K562 (cell line): ENCODE measurements around the gene ATP13A5.

ENCODE experiments used
- CEBPB ChIP-seq: fragments of 450-650 bp; IDR thresholded peaks from 2 replicates; pipeline ENCODE4 v1.6.1; 2016; ENCODE audit warnings: missing genetic modification characterization, missing compliant biosample characterization
- ETV6 ChIP-seq, 3 experiments: fragments of 150-350 bp in 1 of 3; sonication (generic) in 1 of 3; formaldehyde crosslinking in 1 of 3; IDR thresholded peaks; 2 replicates each; pipeline versions ENCODE4 v1.6.1 to v1.8.0; 2014 to 2022; ENCODE audit warnings: borderline replicate concordance in 2 of 3, low read depth in 2 of 3, antibody characterized with exemption in 1 of 3, low read length in 1 of 3, mild to moderate bottlenecking in 1 of 3, missing genetic modification reagents in 1 of 3
- HDAC8 ChIP-seq: fragments of 450-650 bp; IDR thresholded peaks from 2 replicates; pipeline ENCODE4 v1.6.1; 2016; ENCODE audit warnings: mild to moderate bottlenecking, missing genetic modification characterization, moderate library complexity, missing compliant biosample characterization
- MYC ChIP-seq, 2 experiments: fragments of 250-450 bp in 1 of 2; sonication (Bioruptor Pico) in 1 of 2; IDR thresholded peaks; 2 replicates each; pipeline versions ENCODE4 v1.5.1 to v1.6.1; 2012 to 2021; ENCODE audit warnings: low read depth in 2 of 2, borderline replicate concordance in 1 of 2, improper control_type of control experiment in 1 of 2, low read length in 1 of 2, mild to moderate bottlenecking in 1 of 2, moderate library complexity in 1 of 2
- POLR2AphosphoS5 ChIP-seq: IDR thresholded peaks from 2 replicates; pipeline ENCODE4 v1.6.1; 2011; ENCODE audit warnings: mild to moderate bottlenecking, low read depth, low read length, moderate library complexity; ENCODE audit not compliant: control insufficient read depth, insufficient read depth
- RCOR1 ChIP-seq, 2 experiments: IDR thresholded peaks; 2 replicates each; pipeline ENCODE4 v1.6.1; 2012; ENCODE audit warnings: low read depth in 2 of 2, low read length in 2 of 2, borderline replicate concordance in 1 of 2, improper control_type of control experiment in 1 of 2
- TAF1 ChIP-seq: IDR thresholded peaks from 2 replicates; pipeline ENCODE4 v1.6.1; 2011; ENCODE audit warnings: mild to moderate bottlenecking, low read length, moderate library complexity; ENCODE audit not compliant: insufficient read depth, control insufficient read depth, severe bottlenecking; ENCODE audit errors: extremely low read depth
- TF ChIP-seq, protein P1 (sequence below): conservative IDR thresholded peaks from 2 replicates; pipeline ENCODE4 v1.6.1; 2011; ENCODE audit warnings: low read depth, mild to moderate bottlenecking, low read length; ENCODE audit not compliant: control insufficient read depth
- TF ChIP-seq, protein P2 (sequence below), 3 experiments: IDR thresholded peaks in 2 of 3; conservative IDR thresholded peaks in 1 of 3; 2 replicates each; pipeline ENCODE4 v1.5.1; 2011 to 2012; ENCODE audit warnings: low read length in 3 of 3, mild to moderate bottlenecking in 3 of 3, control low read depth in 2 of 3, improper control_type of control experiment in 1 of 3, inconsistent platforms in 1 of 3, low read depth in 1 of 3, mixed read lengths in 1 of 3, moderate library complexity in 1 of 3; ENCODE audit not compliant: insufficient read depth in 2 of 3

DNA sequence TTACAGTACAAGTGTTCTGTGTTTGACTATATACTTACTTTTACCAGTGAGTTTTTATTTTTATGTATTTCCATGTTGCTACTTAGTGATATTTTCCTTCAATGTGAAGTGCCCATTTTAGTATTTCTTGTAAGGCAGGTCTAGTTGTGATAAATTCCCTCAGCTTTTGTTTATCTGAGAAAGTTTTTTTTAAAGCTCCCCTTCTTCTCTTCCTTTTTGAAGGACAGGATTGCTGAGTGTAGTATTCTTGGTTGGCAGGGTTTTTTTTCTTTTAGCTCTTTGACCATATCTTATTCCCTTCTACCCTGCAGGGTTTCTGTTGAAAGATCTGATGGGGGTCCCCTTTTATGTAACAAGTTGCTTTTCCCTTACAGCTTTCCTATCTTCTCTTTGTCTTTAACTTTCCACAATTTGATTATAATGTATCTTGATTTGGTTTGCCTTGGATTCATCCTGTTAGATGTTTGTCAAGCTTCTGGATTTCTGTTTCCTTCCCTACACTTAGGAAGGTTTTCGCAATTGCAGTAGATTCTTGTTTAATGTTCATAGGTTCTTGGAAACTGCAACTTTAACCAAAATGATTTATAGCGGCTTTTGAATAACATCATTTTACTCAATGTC lies 129.6 kb downstream of the ATP13A5 start:
- no peak for TF ChIP-seq MYC (IDR thresholded peaks at IDR 0.05; ENCODE audit: low read depth, low read length)
- TF ChIP-seq MYC (CRISPR knock-in tag; IDR thresholded peaks at IDR 0.05; ENCODE audit: borderline replicate concordance, low read depth) = no peak
- TF ChIP-seq HDAC8 (tag) = no peak
- TF ChIP-seq RCOR1 (IDR thresholded peaks at IDR 0.05; ENCODE audit: borderline replicate concordance in 1 of 2, low read depth in 2 of 2, low read length in 2 of 2) = no peak
- TF ChIP-seq TAF1 = no peak
- no peak for TF ChIP-seq ETV6 (IDR thresholded peaks at IDR 0.05; ENCODE audit: borderline replicate concordance in 1 of 2, low read depth in 2 of 2, low read length in 1 of 2)
- TF ChIP-seq ETV6 (CRISPR knock-in tag; IDR thresholded peaks at IDR 0.05; ENCODE audit: borderline replicate concordance) = no peak
- TF ChIP-seq, protein P1, sequence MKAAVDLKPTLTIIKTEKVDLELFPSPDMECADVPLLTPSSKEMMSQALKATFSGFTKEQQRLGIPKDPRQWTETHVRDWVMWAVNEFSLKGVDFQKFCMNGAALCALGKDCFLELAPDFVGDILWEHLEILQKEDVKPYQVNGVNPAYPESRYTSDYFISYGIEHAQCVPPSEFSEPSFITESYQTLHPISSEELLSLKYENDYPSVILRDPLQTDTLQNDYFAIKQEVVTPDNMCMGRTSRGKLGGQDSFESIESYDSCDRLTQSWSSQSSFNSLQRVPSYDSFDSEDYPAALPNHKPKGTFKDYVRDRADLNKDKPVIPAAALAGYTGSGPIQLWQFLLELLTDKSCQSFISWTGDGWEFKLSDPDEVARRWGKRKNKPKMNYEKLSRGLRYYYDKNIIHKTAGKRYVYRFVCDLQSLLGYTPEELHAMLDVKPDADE = no peak
- TF ChIP-seq CEBPB (tag) = no peak
- TF ChIP-seq, protein P2, sequence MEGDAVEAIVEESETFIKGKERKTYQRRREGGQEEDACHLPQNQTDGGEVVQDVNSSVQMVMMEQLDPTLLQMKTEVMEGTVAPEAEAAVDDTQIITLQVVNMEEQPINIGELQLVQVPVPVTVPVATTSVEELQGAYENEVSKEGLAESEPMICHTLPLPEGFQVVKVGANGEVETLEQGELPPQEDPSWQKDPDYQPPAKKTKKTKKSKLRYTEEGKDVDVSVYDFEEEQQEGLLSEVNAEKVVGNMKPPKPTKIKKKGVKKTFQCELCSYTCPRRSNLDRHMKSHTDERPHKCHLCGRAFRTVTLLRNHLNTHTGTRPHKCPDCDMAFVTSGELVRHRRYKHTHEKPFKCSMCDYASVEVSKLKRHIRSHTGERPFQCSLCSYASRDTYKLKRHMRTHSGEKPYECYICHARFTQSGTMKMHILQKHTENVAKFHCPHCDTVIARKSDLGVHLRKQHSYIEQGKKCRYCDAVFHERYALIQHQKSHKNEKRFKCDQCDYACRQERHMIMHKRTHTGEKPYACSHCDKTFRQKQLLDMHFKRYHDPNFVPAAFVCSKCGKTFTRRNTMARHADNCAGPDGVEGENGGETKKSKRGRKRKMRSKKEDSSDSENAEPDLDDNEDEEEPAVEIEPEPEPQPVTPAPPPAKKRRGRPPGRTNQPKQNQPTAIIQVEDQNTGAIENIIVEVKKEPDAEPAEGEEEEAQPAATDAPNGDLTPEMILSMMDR (IDR thresholded peaks at IDR 0.05 in 2 of 3, conservative IDR thresholded peaks at IDR 0.05 in 1 of 3; ENCODE audit: insufficient read depth in 2 of 3, low read depth in 1 of 3, low read length in 3 of 3) = no peak
- no peak for TF ChIP-seq POLR2AphosphoS5
